HepG2 (cell line): ENCODE measurements around the gene ZNF587B. TPM values are rescaled to one million over a fixed set of nuclear protein-coding genes. Genes with fewer than 3 reads are reported as not detected.
A peak's percentile ranks its signal among the peaks of the same experiment; 100 is the strongest.

Experiments
- ATAC-seq: fragments of 200-7000 bp; cut with Tn5 transposase; 3 replicates; pipeline ENCODE4 v1.9.1; 2020; ENCODE audit warnings: mild to moderate bottlenecking, moderate library complexity
- BruUV-seq: library from RNA; stranded (reverse); fragments of 400-500 nt; replicated peaks from 2 replicates; lab custom pipeline; 2021; lab: Mats Ljungman, UMichigan
- CTCF ChIA-PET: fragments of 300-600 bp; formaldehyde crosslinking; extraction: SDS; loops from one replicate; lab custom pipeline; 2021; ENCODE audit warnings: low total read pairs, inconsistent platforms, low intra/inter-chr PET ratio; lab: Yijun Ruan, JAX
- POLR2A ChIA-PET: fragments of 350-600 bp; sonication (Branson Sonifier 250); formaldehyde crosslinking; loops from one replicate; lab custom pipeline; 2020; ENCODE audit warnings: antibody characterized with exemption, inconsistent platforms; lab: Yijun Ruan, JAX
- DNase-seq: peaks from one replicate; pipeline ENCODE4 v3.0.0-alpha.2; 2015; ENCODE audit warnings: low spot score
- FAIRE-seq: peaks from 3 replicates; lab custom pipeline; 2011; peaks lifted over from hg19 to GRCh38; lab: Jason Lieb, UNC
- H2AFZ ChIP-seq: one replicate; pipeline ENCODE4 v1.6.1; 2011; ENCODE audit warnings: low read length, inconsistent platforms
- H3K27ac ChIP-seq: fragments of 300-600 bp; 3 replicates; pipeline ENCODE4 v1.8.0; 2011; ENCODE audit warnings: mixed run types, mild to moderate bottlenecking, mixed read lengths, low read length, inconsistent platforms; ENCODE audit not compliant: insufficient read depth; ENCODE audit errors: extremely low read length
- H3K27me3 ChIP-seq, 2 experiments: fragments of 200-600 bp in 1 of 2; 2 replicates in 1 of 2; 3 replicates in 1 of 2; pipeline versions ENCODE4 v1.6.0 to v1.8.0; 2011; ENCODE audit warnings: low read length in 2 of 2, mild to moderate bottlenecking in 2 of 2, moderate library complexity in 2 of 2, inconsistent platforms in 1 of 2; ENCODE audit not compliant: insufficient read depth in 2 of 2, control insufficient read depth in 1 of 2
- H3K36me3 ChIP-seq, 2 experiments: fragments of 200-600 bp in 1 of 2; replicated peaks in 1 of 2; 2 replicates in 1 of 2; 3 replicates in 1 of 2; pipeline versions ENCODE4 v1.5.1 to v1.8.0; 2011; ENCODE audit warnings: low read length in 2 of 2, inconsistent platforms in 1 of 2; ENCODE audit not compliant: insufficient read depth in 2 of 2, control insufficient read depth in 1 of 2
- H3K4me1 ChIP-seq: 2 replicates; pipeline ENCODE4 v1.5.1; 2012; ENCODE audit warnings: low read length, inconsistent platforms; ENCODE audit not compliant: insufficient read depth
- H3K4me2 ChIP-seq: 2 replicates; pipeline ENCODE4 v1.6.0; 2011; ENCODE audit warnings: low read depth, low read length, inconsistent platforms
- H3K4me3 ChIP-seq, 3 experiments: fragments of 200-600 bp in 1 of 3; sonication (generic), shearing (Covaris generic) in 1 of 3; replicated peaks in 1 of 3; 2 replicates each; pipeline ENCODE4 v1.5.1; 2011 to 2016; ENCODE audit warnings: low read length in 3 of 3, inconsistent platforms in 2 of 3, low read depth in 2 of 3, mild to moderate bottlenecking in 2 of 3, control low read depth in 1 of 3, mixed read lengths in 1 of 3; ENCODE audit not compliant: insufficient read depth in 1 of 3
- H3K79me2 ChIP-seq: one replicate; pipeline ENCODE4 v1.6.1; 2011; ENCODE audit warnings: low read length, inconsistent platforms; ENCODE audit not compliant: insufficient read depth
- H3K9ac ChIP-seq: 2 replicates; pipeline ENCODE4 v1.6.0; 2011; ENCODE audit warnings: mild to moderate bottlenecking, low read depth, low read length, inconsistent platforms; ENCODE audit not compliant: insufficient read depth
- H3K9me3 ChIP-seq: 2 replicates; pipeline ENCODE4 v1.5.1; 2012; ENCODE audit warnings: mild to moderate bottlenecking, low read length
- H4K20me1 ChIP-seq: 2 replicates; pipeline ENCODE4 v1.6.0; 2011; ENCODE audit warnings: inconsistent platforms, mild to moderate bottlenecking, low read length, moderate library complexity; ENCODE audit not compliant: insufficient read depth
- ATF4 ChIP-seq, 2 experiments: fragments of 450-650 bp in 1 of 2; sonication (generic) in 1 of 2; formaldehyde crosslinking; IDR thresholded peaks; 2 replicates each; pipeline versions ENCODE4 v1.5.0 to v1.8.0; 2020 to 2022; ENCODE audit warnings: mild to moderate bottlenecking in 1 of 2, missing genetic modification reagents in 1 of 2
- HNF1B ChIP-seq: sonication (generic); formaldehyde crosslinking; IDR thresholded peaks from 2 replicates; pipeline ENCODE4 v1.5.1; 2020; ENCODE audit warnings: mild to moderate bottlenecking, moderate library complexity, missing genetic modification reagents
- JARID2 ChIP-seq: sonication (generic); formaldehyde crosslinking; IDR thresholded peaks from 2 replicates; pipeline ENCODE4 v1.8.1; 2023; ENCODE audit warnings: missing genetic modification reagents, inconsistent platforms; ENCODE audit not compliant: insufficient replicate concordance
- MED13 ChIP-seq: sonication (generic); formaldehyde crosslinking; IDR thresholded peaks from 2 replicates; pipeline ENCODE4 v1.5.0; 2020; ENCODE audit warnings: missing genetic modification reagents
- PHF21A ChIP-seq: sonication (generic); formaldehyde crosslinking; IDR thresholded peaks from 2 replicates; pipeline ENCODE4 v1.5.0; 2020; ENCODE audit warnings: mild to moderate bottlenecking, missing genetic modification reagents
- SOX6 ChIP-seq, 2 experiments: fragments of 450-650 bp in 1 of 2; sonication (generic) in 1 of 2; formaldehyde crosslinking in 1 of 2; IDR thresholded peaks; 2 replicates each; pipeline versions ENCODE4 v1.4.0 to v1.6.1; 2017 to 2020; ENCODE audit warnings: antibody characterized with exemption in 1 of 2, mild to moderate bottlenecking in 1 of 2, missing genetic modification reagents in 1 of 2
- STAG1 ChIP-seq: sonication (generic); formaldehyde crosslinking; IDR thresholded peaks from 2 replicates; pipeline ENCODE4 v1.4.0; 2020; ENCODE audit warnings: missing genetic modification reagents
- THAP11 ChIP-seq: IDR thresholded peaks from 2 replicates; pipeline ENCODE4 v1.6.1; 2016; ENCODE audit warnings: missing biosample characterization, missing genetic modification reagents
- THAP9 ChIP-seq: sonication (generic); formaldehyde crosslinking; IDR thresholded peaks from 2 replicates; pipeline ENCODE4; 2020; ENCODE audit warnings: missing genetic modification reagents, mild to moderate bottlenecking, borderline replicate concordance
- ZBTB33 ChIP-seq: sonication (generic); formaldehyde crosslinking; IDR thresholded peaks from 2 replicates; pipeline ENCODE4 v1.4.0; 2020; ENCODE audit warnings: missing genetic modification reagents
- ZBTB38 ChIP-seq: sonication (generic); formaldehyde crosslinking; IDR thresholded peaks from 2 replicates; pipeline ENCODE4 v1.5.1; 2020; ENCODE audit warnings: mild to moderate bottlenecking, missing genetic modification reagents
- ZBTB44 ChIP-seq: sonication (generic); formaldehyde crosslinking; IDR thresholded peaks from 2 replicates; pipeline ENCODE4 v1.4.0; 2020; ENCODE audit warnings: missing genetic modification reagents
- ZNF121 ChIP-seq: sonication (generic); formaldehyde crosslinking; IDR thresholded peaks from 2 replicates; pipeline ENCODE4 v1.5.0; 2020; ENCODE audit warnings: mild to moderate bottlenecking, missing genetic modification reagents
- WGBS: methylation state at CpG from one replicate; pipeline ENCODE4 v1.1.6; 2017; ENCODE audit warnings: low lambda C conversion rate; 5-methylcytosine and 5-hydroxymethylcytosine counted together
- in situ Hi-C: cut with HindIII; loops from 2 replicates; pipeline ENCODE4 v1.10.0; 2017; ENCODE audit warnings: low pct_unique_long_range_greater_than_20kb; ENCODE audit not compliant: extremely low pct_ligation_motif_present
- intact Hi-C: fragments of 100-400 bp; cut with micrococcal nuclease; formaldehyde crosslinking; loops from one replicate; pipeline ENCODE4 v1.10.0; 2022; ENCODE audit not compliant: unreplicated experiment
- polyA plus RNA-seq, 8 experiments: library from polyadenylated mRNA; depleted of rRNA in 3 of 8; stranded (reverse) in 7 of 8; unstranded in 1 of 8; fragments of >200 nt; fragmentation: Illumina TruSeq in 4 of 8; extraction: Trizol in 4 of 8; gene quantifications; 2 replicates each; pipeline versions ENCODE4 v1.2.1 to v1.2.3, GENCODE V29; 2011 to 2016; ENCODE audit warnings: low read depth in 4 of 8, missing spikeins in 1 of 8, mixed read lengths in 1 of 8; ENCODE audit not compliant: insufficient read depth in 1 of 8
- total RNA-seq, 5 experiments: library from RNA; depleted of rRNA; stranded (reverse); fragments of >200 nt; fragmentation: Illumina TruSeq; extraction: Trizol; gene quantifications; 2 replicates each; pipeline ENCODE4 v1.2.3, GENCODE V29; 2016; ENCODE audit warnings: low read depth in 1 of 5

Gene ZNF587B
- total and polyA plus RNA-seq, 2 of the 13 experiments (the other 11 are each of a cell fraction or from before 2014, with no cell fraction given): 5.2 to 29.9 TPM

GRCh38 chr19:57888560-57889231, 58.6 kb downstream of the ZNF587B start, which contains the start of gene ZNF814:
Gene ZNF814 (minus strand): TSS chr19:57889037. CDS start chr19:57888802, 235 bp downstream.
- Histone ChIP-seq H3K4me2 (no peak within 1 kb of the TSS), H3K4me3 (no peak within 1 kb of the TSS), H3K4me1 (no peaks in the 10 kb centered on the region), H2AFZ (no peak within 1 kb of the TSS), H3K9ac (no peak within 1 kb of the TSS), H3K9me3 (no peaks in the 10 kb centered on the region), H3K79me2 (no peaks in the 10 kb centered on the region), H3K36me3 (no peaks in the 10 kb centered on the region), H3K27ac (no peak within 1 kb of the TSS), H4K20me1 (no peaks in the 10 kb centered on the region), H3K27me3 (no peaks in the 10 kb centered on the region)
- no TSS peak for BruUV-seq
- in situ Hi-C loops: no loop called here
- 98% methylated on average over 38 of the region's 43 CpGs for WGBS
- ChIA-PET CTCF (interaction anchor here (1.2 kb wide), 1 partner anchor 266 kb away, joined by 4 read pairs; no protein-coding TSS in a partner anchor), POLR2A (no interaction called here)
- FAIRE-seq (no peak), ATAC-seq (peak; percentile 26; the same call in 2 of the 3 replicates), DNase-seq (no peak)
- intact Hi-C loops: no loop called here
- TF ChIP-seq ZNF121 (CRISPR knock-in tag): no peak
- no peak for TF ChIP-seq HNF1B (CRISPR knock-in tag)
- peak; percentile 46; the same call in 1 of the 2 replicates for TF ChIP-seq ZBTB38
- no peak for TF ChIP-seq MED13 (CRISPR knock-in tag)
- TF ChIP-seq ZBTB33 (CRISPR knock-in tag): peak; percentile 87; the same call in 1 of the 2 replicates
- TF ChIP-seq STAG1 (CRISPR knock-in tag): 0 out of 2 replicates have a peak, but pooled peaks have one; percentile 10
- no peak for TF ChIP-seq THAP9 (CRISPR knock-in tag)
- TF ChIP-seq ATF4 (CRISPR knock-in tag; IDR thresholded peaks at IDR 0.05): no peak
- TF ChIP-seq JARID2 (CRISPR knock-in tag): no peak
- TF ChIP-seq PHF21A (CRISPR knock-in tag): no peak
- TF ChIP-seq ZBTB44 (CRISPR knock-in tag): no peak
- peak; percentile 72 for TF ChIP-seq THAP11 (CRISPR knock-in tag)
- no peak for TF ChIP-seq SOX6 (IDR thresholded peaks at IDR 0.05)
- no peak for TF ChIP-seq SOX6 (CRISPR knock-in tag; IDR thresholded peaks at IDR 0.05)
